ENCODE data around the gene PADI1.

The PADI1 gene

DNA sequence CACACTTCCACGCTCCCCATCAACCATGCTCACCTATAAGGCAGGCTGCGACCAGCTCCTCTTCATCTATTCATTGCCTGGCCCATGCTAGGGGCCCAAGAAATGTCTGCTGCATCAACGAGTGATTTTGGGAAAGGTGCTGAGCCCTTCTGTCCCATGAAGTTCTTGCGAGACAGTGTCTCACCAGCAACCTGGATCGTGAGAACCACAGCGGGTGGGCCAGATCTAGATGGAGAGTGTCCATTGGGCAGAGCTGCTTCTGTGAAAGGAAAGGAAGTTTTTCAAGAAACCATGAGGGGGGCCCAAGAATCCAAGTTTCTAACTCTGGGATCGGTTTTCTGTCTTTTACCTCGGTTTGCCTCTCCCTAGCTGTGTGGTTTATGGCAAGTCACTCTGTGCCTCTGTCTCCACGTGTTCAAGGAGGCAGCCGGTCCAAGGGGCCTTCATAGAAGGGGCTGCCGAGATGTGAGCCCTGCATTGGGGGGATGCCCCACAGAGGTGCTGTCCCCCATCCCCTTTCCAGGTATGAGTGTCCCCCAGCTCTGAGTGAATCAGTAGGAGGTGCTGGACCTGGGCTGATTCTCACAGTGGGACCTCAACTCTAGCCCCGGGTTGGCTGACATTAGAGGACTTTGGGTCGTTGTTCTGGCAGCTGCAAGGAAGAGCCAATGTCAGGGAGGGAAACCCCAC is 8.3 kb upstream of the PADI1 start:
- no peak for DNase-seq (ENCODE audit: low read depth in 4 of 4, low spot score in 1 of 4)

DNA sequence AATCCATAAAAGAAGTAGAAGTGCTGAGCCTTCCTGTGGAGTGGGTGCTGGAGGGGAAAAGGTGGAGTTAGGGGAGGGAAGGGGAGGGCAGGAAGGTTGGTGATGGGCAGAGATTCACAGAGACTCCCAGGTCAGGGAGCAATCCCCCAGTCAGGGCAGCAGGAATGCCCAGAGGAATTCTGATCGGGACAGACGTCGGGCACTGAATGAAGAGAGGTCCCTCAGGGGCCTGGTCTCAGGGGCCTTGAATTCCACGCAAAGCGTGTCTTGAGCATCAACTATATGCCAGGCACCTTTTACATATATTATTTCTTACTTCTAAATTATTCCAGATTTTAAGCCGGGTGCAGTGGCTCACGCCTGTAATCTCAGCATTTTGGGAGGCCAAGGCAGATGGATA is 7.2 kb upstream of the PADI1 start:
- DNase-seq (ENCODE audit: low read depth in 4 of 4, low spot score in 1 of 4): no peak

DNA sequence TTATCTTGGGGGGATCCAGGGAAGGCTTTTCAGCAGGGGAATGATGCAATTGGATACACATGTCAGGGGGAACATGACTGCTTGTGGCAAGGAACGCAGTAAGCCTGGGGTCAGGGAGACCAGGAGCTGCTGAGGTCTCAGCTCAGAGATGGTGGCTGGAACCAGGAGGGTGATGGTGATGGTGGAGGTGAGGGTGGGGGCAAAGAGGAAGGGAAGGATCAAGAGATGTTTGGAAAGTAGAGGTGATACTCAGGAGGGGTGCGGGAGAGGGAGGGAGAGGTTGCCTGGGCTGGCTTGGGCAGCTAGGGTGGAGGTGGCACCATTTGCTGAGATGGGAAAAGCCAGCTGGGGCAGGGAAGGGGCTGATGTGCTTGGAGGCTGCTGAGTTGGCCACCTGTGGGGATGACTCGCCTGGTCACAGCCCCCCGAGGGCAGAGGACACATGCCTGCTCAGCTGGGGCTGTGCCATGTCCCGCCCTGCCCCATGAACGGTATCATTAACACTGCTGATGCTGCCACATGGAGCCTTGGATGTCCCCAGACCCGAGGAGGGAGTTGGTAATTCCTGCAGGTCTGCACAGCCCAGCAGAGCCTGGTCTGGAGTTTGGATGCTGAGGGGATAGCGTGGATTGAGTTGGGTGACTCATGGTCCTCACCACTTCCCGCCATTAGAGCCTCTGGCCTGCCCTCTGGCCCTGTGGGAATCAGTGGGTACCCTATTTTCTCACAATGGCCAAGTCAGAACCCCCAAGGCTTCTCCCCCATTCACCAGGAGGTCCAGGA is 6.3 kb upstream of the PADI1 start:
- no peak for DNase-seq (ENCODE audit: low read depth in 4 of 4, low spot score in 1 of 4)

DNA sequence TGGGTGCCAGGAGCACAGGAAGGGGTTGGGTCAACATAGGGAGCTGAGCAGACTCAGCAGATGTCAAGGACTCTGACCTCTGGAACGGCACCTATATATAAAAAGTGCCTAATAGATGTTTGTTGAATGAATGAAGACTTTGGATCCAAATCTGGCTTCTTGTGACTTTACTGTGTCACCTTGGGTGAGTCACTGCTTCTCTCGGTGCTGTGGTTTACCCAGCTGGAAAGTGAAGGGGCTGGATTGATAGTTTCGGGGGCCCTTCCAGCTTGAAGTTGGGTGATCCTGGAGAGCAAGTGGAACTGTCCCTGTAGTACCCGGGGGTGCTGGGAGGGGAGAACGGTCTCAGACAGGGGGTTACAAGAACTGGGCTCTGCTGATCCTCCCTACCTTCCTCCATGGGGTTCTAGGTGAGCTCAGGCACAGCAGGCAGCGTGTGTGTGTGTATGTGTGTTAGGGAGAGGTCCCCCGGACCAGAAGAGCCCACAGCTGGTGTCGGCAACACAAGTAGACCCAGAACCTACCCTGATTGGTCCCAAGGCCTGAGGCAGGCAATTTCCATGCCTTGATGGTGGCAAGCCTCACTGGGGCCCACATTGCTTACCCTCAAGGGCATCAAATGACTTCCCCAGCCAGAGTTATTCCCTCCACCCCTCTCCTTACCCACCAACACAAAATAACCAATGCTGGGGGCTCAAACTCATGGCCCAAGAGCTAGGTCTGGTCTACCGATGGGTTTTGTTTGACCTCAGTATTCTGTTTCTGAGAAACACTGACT is 5.5 kb upstream of the PADI1 start:
- DNase-seq (ENCODE audit: low read depth in 4 of 4, low spot score in 1 of 4): no peak

DNA sequence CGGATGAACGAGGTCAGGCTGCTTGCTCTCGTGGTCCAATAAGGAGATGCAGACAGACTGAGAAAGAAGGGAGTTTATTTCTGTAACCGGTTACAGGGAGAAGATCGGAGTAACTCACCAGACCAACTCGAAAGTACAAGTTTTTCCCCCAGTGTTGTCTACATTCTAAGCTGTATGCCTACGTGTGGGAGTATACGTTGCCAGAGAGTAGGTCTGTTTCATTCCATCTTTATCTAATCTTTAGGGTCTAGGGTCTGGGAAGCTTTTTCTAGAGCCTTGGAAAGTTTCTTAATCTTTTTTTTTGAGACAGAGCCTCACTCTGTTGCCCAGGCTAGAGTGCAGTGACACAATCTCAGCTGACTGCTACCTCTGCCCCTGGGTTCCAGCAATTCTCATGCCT is 4.7 kb upstream of the PADI1 start:
- DNase-seq (ENCODE audit: low read depth in 4 of 4, low spot score in 1 of 4): no peak

DNA sequence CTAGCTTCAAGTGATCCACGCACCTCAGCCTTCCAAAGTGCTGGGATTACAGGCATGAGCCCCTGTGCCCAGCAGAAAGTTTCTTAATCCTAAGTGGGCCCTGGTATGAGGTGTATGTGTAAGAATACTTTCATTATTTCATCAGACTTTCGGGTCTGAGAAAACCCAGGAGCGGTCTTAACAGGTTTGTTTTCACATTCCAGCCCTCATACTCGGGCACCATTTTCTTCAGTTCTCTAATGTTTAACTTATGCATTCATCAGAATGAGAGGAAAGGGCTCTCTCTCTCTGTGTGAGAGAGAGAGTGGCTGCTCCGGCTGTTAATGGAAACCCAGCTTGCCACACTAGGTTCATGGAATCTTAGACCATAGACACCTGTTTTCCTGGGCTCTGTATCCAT is 4.2 kb upstream of the PADI1 start:
- DNase-seq (ENCODE audit: low read depth in 4 of 4, low spot score in 1 of 4): no peak

DNA sequence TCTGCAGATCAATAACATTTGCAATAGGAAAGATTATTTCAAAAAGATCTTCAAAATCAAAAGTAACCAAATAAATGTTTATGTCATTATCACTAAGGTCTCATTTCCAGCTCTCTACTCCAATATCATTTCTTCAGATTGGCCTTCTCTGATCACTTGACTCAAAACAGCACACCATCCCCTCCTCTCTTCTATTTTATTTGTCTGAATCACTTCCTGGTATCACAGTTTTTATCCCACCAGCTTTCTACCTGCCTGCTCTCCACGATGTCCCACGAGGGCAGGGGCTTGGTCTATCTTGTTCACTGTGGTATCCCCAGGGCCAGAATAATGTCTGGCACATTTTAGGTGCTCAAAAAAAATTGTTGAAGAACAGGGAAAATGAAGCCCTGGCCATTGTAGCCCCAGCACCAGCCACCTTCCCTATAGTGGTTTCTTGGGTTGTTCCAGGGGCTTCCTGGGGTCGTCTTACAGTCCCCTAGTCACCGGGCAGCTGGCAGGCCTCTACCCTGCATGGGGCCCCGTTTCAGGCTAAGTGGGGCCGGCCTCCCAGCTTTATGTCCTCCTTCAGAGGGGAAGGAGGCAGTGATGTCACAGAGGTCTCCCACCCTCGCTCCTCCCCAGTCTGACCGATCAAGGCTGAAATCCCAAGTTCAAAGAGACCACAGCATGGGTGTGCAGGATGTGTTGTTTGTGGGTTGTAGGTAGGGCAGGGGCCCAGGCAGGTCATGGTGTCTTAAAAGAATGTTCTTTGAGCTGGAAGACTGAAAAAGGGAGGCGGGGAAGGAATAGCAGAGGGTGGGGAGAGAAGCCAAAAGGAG is 3.5 kb upstream of the PADI1 start:
- DNase-seq (ENCODE audit: low read depth in 4 of 4, low spot score in 1 of 4): no peak

DNA sequence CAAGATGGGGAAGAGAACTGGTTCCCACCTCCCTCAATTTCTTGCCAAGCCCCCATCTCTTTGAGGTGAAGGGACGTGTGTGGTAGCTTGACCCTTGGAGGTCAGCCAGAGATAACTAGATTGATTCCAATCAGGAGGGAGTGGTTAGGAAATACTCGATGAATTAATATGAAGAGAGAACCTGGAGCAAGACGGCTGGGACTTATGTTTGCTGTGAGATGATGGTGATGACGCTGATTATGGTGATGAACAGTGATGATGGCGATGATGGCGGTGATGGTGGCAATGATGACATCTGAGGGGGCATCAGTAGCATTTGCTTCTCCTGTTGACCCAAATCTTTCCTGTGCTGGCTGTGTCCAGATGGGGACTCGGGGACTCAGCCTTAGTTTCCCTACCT is 724 bp downstream of the PADI1 start:
- DNase-seq (ENCODE audit: low read depth in 4 of 4, low spot score in 1 of 4): no peak

DNA sequence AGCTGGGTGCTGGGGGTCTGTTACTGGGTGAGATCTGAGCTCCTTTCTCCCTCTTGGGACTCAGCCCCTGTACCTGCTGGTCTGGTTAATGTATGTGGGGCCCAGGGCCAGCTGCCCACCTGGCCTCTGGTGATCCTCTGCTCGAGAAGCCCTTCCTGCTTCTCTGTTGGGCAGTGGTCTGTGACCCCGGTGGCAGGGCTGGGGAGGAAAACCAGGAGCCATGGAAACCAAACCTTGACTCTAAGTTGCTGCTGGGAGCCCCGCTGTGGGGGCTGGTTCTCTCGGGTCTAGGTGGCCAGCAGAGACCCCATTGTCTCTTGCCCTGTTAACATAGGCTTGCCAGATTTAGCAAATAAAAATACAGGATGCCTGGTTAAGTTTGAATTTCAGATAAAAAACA is 1.3 kb downstream of the PADI1 start:
- DNase-seq (ENCODE audit: low read depth in 4 of 4, low spot score in 1 of 4): no peak

DNA sequence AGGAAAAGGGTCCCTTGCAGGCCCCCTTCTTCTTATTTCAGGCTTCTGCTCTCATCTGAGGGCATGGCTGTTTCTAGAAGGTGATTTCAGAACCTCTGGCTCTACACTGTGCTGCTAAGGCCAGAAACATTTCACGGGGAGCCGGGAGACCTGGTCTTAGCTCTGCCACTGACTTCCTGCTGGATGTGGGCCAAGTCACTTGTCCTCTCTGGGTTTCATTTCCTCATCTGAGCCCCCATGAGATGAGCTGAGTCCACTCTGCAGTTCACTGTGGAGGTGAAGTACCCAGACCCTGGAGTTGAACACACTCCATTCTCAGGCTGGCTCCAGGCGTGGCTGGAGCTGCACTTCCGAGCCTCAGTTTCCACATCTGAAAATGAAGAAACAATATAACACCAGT is 2.1 kb downstream of the PADI1 start:
- no peak for DNase-seq (ENCODE audit: low read depth in 4 of 4, low spot score in 1 of 4)

DNA sequence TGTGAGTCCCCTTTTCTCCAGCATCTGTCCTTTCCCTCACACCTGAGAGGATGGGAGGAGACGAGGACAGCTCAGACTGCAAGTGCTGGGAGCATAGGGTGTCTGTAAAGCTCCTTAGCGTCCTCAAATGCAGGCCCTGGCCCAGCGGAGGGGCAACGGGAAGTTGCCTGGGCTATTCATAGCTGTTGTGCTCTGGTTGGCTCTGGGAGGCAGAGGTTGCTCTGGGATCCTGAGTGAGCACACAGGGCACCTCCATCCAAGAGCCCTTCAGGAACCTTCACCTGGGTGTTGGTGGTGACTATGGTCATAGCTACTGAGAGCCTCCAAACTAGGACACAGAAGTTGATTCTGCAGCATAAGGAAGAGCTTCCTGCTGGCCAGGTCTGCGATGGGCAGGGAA is 2.6 kb downstream of the PADI1 start:
- no peak for DNase-seq (ENCODE audit: low read depth in 4 of 4, low spot score in 1 of 4)

DNA sequence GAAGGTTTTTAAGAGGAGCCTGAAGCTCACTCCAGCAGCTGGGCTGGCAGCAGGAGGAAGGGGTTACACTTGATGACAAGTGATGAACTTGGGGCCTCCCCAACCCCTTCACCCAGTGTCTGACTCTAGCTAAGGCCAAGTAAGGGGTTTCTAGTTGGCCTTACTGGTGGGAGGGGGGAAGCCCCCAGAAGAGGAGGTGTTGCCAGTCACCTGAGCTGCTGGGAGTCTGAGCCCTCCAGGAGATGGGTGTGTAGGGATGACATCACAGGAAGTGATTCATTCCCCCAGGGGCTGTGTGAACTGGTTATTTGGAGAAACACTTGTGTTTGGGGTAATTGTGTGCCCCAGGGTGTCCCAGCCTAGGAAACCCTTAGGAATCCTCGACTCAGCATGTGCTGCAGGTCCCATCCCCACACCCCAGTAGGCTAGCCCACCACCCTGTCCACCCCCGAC is 3.1 kb downstream of the PADI1 start:
- DNase-seq (ENCODE audit: low read depth in 4 of 4, low spot score in 1 of 4): peak in 3 of 4 experiments; percentile 16 to 56 (median 41)

DNA sequence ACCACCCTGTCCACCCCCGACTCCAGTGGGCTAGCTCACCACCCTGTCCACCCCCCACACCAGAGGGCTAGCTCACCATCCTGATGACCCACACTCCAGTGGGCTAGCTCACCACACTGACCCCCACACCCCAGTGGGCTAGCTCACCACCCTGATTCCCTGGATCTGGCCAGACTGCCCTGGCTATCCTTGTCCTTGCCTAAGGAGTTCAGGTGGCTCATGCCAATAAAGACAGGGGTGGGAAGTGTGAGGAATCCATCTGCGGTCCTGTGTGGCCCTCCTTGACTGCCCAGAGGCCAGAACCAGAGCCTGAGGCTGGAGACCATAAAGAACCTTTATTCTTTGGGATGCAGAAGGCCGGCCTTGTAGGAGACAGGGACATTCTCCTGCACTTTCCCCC is 3.6 kb downstream of the PADI1 start:
- DNase-seq (ENCODE audit: low read depth in 4 of 4, low spot score in 1 of 4): no peak

DNA sequence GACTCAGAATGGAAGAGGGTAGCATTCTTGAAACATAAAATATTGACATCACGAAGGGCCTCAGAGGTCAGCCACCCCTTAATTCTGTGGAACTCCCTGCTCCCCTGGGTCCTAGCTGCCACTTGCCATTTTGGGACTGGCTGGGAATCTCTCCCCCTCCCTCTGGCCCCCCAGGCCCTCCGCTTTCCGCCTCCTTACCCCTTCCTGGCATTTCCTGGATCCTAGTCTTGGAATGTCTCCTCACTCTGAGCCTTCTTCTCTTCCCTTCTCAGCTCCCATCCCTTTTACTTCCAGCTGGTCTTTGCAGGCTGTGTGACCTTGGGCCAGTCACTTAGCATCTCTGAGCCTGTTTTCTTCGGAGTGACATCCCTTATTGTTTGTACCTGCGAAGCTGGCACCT is 4.5 kb downstream of the PADI1 start:
- no peak for DNase-seq (ENCODE audit: low read depth in 4 of 4, low spot score in 1 of 4)

DNA sequence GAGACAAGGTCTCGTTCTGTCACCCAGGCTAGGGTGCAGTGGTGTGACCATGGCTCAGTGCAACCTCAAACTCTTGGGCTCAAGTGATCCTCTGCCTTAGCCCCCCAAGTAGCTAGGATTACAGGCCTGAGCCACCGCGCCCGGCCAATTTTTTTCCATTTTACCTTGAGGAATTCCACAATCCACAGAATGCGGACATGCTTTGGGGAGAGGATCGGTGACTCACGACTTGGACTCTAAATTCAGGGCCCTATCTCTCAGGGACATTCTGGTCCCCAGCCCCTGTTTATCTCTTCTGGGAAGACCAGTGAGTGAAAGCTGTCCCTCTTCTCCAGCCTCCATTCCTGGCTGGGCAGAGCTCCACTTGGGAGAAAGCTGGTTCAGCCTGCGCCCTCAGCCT is 5.2 kb downstream of the PADI1 start:
- no peak for DNase-seq (ENCODE audit: low read depth in 4 of 4, low spot score in 1 of 4)

DNA sequence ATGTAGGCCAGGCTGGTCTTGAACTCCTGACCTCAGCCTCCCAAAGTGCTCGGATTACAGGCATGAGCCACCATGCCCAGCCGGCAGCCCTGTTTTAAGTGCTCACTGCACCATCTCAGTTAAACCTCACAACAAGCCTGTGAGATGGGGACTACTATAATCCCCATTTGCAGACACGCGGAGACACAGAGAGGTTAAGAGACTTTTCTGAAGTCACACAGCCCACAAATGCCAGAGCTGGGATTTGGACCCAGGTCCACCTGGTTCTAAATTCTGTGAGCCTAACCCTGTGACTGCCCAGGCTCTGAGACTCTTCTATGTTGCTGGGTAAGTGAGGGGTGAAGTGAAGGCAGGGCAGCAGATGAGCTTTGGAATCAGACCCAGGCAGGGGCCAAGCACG is 6.4 kb downstream of the PADI1 start:
- DNase-seq (ENCODE audit: low read depth in 4 of 4, low spot score in 1 of 4): no peak

DNA sequence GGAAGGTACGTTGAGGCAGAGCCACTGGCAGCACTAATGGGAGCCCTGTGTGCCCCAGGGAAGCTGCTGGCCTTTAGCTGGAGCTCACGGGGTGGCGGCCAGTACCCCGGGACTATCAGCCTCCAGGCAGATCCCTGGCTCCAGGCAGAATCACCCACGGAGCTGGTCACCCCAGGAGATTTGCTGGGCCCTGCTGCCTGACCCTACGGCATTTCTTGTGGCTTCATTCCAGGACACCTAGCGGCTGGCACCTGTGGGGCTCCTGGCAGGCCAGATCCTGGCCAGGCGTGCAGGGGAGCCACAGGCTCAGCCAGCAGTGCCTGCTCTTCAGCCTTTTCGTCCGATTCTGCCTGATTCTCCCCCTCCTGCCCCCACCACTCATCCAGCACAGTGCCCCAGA is 7.1 kb downstream of the PADI1 start:
- no peak for DNase-seq (ENCODE audit: low read depth in 4 of 4, low spot score in 1 of 4)

DNA sequence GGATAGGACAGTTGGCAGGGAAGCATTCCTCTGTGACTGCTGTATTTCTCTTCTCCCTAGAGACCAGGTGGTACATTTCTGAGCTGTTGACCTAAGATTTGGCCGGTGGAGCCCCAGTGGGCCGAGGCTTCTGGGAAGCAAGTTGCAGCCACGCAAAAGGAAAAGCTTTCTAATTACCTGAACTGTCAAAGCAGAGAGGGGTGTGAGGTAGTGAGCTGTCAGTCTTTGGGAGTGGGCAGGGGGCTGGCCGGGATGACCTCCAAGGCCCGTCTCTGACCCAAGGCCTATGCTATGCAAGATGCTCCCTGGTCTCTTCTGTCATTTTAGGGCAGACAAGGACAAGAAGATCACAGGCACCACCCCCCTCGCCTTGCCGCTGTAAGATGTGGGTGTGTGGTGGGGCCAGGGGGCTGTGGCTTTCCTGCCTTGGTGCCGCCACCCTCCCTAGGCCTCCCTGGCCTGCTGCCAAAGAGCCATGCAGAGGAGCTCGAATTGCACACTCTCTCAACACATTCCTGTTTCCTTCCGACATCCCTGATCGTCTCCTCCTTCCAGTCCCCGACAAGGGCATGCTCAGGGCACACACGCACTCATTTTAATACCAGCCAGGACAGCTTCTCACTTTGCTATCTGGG is 7.7 kb downstream of the PADI1 start:
- peak; percentile 22 to 37 (median 32) for DNase-seq (ENCODE audit: low read depth in 4 of 4, low spot score in 1 of 4)

DNA sequence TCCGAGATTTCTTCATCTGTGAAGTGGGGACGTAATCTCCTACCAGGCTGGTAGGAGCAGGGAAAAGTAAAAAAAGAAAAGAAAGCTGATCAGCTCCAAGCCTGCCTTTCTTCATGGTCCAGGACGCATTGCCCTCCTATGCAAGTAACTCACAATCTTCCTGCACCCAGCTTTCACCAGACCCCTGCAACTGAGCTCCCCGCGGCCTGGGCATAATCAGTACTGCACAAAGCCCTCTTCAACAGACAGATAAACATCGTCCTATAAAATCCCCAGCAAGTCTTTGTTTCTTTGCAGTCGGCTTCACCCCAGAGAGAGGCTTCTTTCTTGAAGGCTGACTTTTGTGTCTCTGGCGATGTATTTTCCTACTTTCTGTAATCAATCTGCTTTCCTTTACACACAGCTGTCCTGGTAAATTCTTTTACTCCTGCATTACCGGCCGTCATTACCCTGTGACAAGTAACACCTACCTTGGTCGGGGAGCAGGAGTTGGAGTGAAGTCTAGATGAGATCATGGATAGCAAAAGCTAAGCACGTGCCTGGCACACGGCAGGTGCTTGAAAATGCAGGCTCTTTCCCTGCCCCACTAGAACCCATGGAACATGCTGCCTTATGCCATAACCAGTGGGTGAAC is 8.3 kb downstream of the PADI1 start:
- no peak for DNase-seq (ENCODE audit: low read depth in 4 of 4, low spot score in 1 of 4)

DNA sequence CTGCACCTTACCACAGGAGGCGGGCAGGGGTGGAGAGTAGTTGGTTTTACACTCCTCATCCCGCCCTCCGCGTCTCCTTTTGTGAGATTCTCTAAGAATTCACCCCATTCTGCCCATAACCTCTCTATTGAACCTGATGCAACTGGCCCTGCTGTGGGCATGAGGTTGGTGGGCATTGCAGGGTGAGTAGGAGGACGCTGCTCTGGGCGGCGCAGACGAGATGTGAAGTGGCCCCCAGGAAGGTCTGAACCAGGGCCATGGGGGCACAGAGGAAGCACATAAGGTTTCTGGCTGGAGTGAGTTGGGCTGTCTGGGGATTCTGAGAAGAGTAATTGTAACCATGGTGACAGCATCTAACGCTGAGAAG is 8.8 kb downstream of the PADI1 start:
- no peak for DNase-seq (ENCODE audit: low read depth in 4 of 4, low spot score in 1 of 4)
